Endodermal cell (in vitro differentiated cells): Measurements from ENCODE around the gene PHF8. TPM values are rescaled to one million over a fixed set of nuclear protein-coding genes. Genes with fewer than 3 reads are reported as not detected.

Source experiments
- DNase-seq: peaks from one replicate; pipeline ENCODE4 v3.0.0-alpha.2; 2017
- H3K27ac ChIP-seq: 2 replicates; pipeline ENCODE4 v1.5.1; 2013; ENCODE audit warnings: mild to moderate bottlenecking, low read depth, low read length, moderate library complexity
- H3K27me3 ChIP-seq: 2 replicates; pipeline ENCODE4 v1.6.1; 2013; ENCODE audit warnings: mild to moderate bottlenecking, low read length, moderate library complexity; ENCODE audit not compliant: insufficient read depth, control insufficient read depth, poor library complexity, severe bottlenecking
- H3K36me3 ChIP-seq: 2 replicates; pipeline ENCODE4 v1.7.0; 2013; ENCODE audit warnings: mild to moderate bottlenecking, low read length, moderate library complexity; ENCODE audit not compliant: control insufficient read depth, insufficient read depth
- H3K4me1 ChIP-seq: one replicate; pipeline ENCODE4 v1.7.0; 2013; ENCODE audit warnings: low read length; ENCODE audit not compliant: control insufficient read depth, insufficient read depth
- H3K4me3 ChIP-seq: 2 replicates; pipeline ENCODE4 v1.5.1; 2013; ENCODE audit warnings: mild to moderate bottlenecking, low read length, moderate library complexity
- H3K9ac ChIP-seq: 2 replicates; pipeline ENCODE4 v1.6.1; 2013; ENCODE audit warnings: mild to moderate bottlenecking, low read length, moderate library complexity; ENCODE audit not compliant: poor library complexity, severe bottlenecking; ENCODE audit errors: extremely low read depth
- H3K9me3 ChIP-seq: 2 replicates; pipeline ENCODE4 v1.6.1; 2013; ENCODE audit warnings: mild to moderate bottlenecking, low read length, moderate library complexity; ENCODE audit not compliant: control insufficient read depth
- H3K27ac Mint-ChIP-seq: 2 replicates; pipeline ENCODE4 v1.8.0; 2020; ENCODE audit warnings: mixed read lengths
- H3K27me3 Mint-ChIP-seq: 2 replicates; pipeline ENCODE4 v1.8.0; 2021; ENCODE audit warnings: mild to moderate bottlenecking, mixed read lengths; ENCODE audit not compliant: insufficient read depth
- H3K36me3 Mint-ChIP-seq: 2 replicates; pipeline ENCODE4 v1.8.0; 2020; ENCODE audit warnings: low read depth, mixed read lengths
- H3K4me1 Mint-ChIP-seq: 2 replicates; pipeline ENCODE4 v1.8.0; 2020; ENCODE audit warnings: mixed read lengths
- H3K4me3 Mint-ChIP-seq: 2 replicates; pipeline ENCODE4 v1.8.0; 2020; ENCODE audit warnings: mild to moderate bottlenecking, moderate library complexity, mixed read lengths
- H3K9me3 Mint-ChIP-seq: 2 replicates; pipeline ENCODE4 v1.8.0; 2020; ENCODE audit warnings: mild to moderate bottlenecking, mixed read lengths
- WGBS, 2 experiments: methylation state at CpG; one replicate each; pipeline versions ENCODE4 v1.1.5 to v1.1.7; 2013; ENCODE audit warnings: missing lambda C conversion rate in 2 of 2, mixed read lengths in 1 of 2; ENCODE audit not compliant: insufficient coverage in 1 of 2, insufficient read length in 1 of 2; 5-methylcytosine and 5-hydroxymethylcytosine counted together
- total RNA-seq, 2 donors: library from RNA; stranded (reverse); fragmentation: NEBNext Ultra II Directional in 1 of 2; extraction: Animal tissue kit (Norgen Biotek cat#: 25700) in 1 of 2; gene quantifications; 2 replicates in 1 of 2; 3 replicates in 1 of 2; pipeline ENCODE4 v1.2.1, GENCODE V29; 2021
- TF ChIP-seq, protein P1 (sequence below): fragments of 200-600 bp; sonication (generic); conservative IDR thresholded peaks from 2 replicates; pipeline ENCODE4 v1.5.0; 2021; ENCODE audit warnings: antibody characterized with exemption, mild to moderate bottlenecking

Gene PHF8
- total RNA-seq, 2 donors from 2014 or later: 30.6 to 36.4 TPM

DNA sequence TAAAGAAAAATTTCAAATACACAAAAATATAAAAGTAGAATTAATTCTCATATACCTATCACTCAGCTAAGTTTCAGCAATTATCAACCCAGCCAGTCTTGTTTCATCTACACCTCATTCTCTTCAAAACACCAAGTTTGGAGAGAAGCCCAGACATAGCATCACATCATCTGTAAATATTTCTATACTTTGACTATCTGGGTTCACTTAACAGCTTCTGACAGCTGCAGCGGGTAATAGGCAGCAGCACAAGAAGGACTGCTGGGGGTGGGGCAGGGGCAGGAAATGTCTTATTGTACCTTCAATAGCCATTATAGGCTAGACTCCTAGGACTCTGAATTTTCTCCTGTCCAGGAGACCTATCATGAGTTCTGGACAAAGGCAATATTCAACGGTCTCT lies 54.1 kb downstream of the PHF8 start:
- Mint-ChIP-seq H3K27me3 (no peaks in the 10 kb centered on the region), H3K27ac (no peak overlapping the region), H3K9me3 (peaks cover 65% of the 10 kb centered on the region), H3K36me3 (peaks cover 46% of the 10 kb centered on the region), H3K4me3 (no peak overlapping the region), H3K4me1 (no peaks in the 10 kb centered on the region)
- Histone ChIP-seq H3K4me3 (no peak overlapping the region), H3K27me3 (no peaks in the 10 kb centered on the region), H3K9me3 (no peaks in the 10 kb centered on the region), H3K36me3 (peaks cover 33% of the 10 kb centered on the region), H3K9ac (no peak overlapping the region), H3K4me1 (no peaks in the 10 kb centered on the region), H3K27ac (no peak overlapping the region)
- DNase-seq: no peak
- WGBS, 2 experiments: 96% methylated on average over 2 of the region's 2 CpGs; no CpG with 5 or more reads in 1 of the 2 experiments
- TF ChIP-seq, protein P1, sequence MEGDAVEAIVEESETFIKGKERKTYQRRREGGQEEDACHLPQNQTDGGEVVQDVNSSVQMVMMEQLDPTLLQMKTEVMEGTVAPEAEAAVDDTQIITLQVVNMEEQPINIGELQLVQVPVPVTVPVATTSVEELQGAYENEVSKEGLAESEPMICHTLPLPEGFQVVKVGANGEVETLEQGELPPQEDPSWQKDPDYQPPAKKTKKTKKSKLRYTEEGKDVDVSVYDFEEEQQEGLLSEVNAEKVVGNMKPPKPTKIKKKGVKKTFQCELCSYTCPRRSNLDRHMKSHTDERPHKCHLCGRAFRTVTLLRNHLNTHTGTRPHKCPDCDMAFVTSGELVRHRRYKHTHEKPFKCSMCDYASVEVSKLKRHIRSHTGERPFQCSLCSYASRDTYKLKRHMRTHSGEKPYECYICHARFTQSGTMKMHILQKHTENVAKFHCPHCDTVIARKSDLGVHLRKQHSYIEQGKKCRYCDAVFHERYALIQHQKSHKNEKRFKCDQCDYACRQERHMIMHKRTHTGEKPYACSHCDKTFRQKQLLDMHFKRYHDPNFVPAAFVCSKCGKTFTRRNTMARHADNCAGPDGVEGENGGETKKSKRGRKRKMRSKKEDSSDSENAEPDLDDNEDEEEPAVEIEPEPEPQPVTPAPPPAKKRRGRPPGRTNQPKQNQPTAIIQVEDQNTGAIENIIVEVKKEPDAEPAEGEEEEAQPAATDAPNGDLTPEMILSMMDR: no peak

DNA sequence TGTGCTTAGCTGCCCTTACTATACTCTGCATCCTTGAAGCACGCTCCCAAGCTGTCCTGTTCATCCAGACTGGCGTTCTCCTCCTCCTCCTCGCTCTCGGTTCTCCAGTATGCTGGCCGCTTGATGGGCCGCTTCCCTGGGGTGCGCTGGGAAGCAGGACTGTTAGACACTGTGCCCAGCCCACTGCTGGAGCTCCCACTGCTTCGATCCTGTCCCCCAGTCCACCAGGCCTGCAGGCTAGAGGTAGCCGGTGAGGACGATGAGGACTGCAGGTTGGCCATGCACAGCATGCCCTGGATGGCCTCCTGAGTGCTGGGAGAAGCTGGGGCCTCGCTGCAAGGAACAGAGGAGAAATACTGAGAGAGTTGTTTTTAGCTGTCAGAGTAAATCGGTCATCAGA lies 59.4 kb downstream of the PHF8 start:
- H3K27me3 Mint-ChIP-seq: no peaks in the 10 kb centered on the region
- Histone ChIP-seq H3K9ac (no peak overlapping the region), H3K27me3 (no peaks in the 10 kb centered on the region), H3K36me3 (peaks cover 11% of the 10 kb centered on the region), H3K27ac (no peak overlapping the region), H3K4me3 (no peak overlapping the region), H3K9me3 (no peaks in the 10 kb centered on the region), H3K4me1 (no peaks in the 10 kb centered on the region)
- WGBS, 2 experiments: 92% methylated on average over 12 of the region's 12 CpGs; no CpG with 5 or more reads in 1 of the 2 experiments
- H3K4me3 Mint-ChIP-seq: no peak overlapping the region
- H3K36me3 Mint-ChIP-seq: peaks cover 45% of the 10 kb centered on the region
- no peak for DNase-seq
- TF ChIP-seq, protein P1: no peak
- H3K27ac Mint-ChIP-seq: no peak overlapping the region
- peaks cover 57% of the 10 kb centered on the region for H3K9me3 Mint-ChIP-seq
- no peaks in the 10 kb centered on the region for H3K4me1 Mint-ChIP-seq

DNA sequence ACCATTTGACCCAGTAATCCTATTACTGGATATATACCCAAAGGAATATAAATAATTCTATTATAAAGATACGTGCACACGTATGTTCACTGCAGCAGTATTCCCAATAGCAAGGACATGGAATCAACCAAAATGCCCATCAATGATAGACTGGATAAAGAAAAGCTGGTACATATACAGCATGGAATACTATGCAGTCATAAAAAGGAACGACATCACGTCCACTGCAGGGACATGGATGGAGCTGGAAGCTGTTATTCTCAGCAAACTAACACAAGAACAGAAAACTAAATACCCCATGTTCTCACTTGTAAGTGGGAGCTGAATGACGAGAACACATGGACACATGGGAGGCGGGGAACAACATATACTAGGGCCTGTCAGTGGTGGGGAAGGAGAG lies 69.7 kb downstream of the PHF8 start:
- Mint-ChIP-seq H3K27me3 (no peaks in the 10 kb centered on the region), H3K4me3 (no peak overlapping the region), H3K9me3 (peaks cover 68% of the 10 kb centered on the region), H3K36me3 (peaks cover 61% of the 10 kb centered on the region), H3K4me1 (no peaks in the 10 kb centered on the region), H3K27ac (no peak overlapping the region)
- Histone ChIP-seq H3K4me1 (no peaks in the 10 kb centered on the region), H3K9me3 (peaks cover 15% of the 10 kb centered on the region), H3K9ac (no peak overlapping the region), H3K27ac (no peak overlapping the region), H3K4me3 (no peak overlapping the region), H3K27me3 (no peaks in the 10 kb centered on the region), H3K36me3 (peaks cover 14% of the 10 kb centered on the region)
- WGBS, 2 experiments: 100% methylated on average over 5 of the region's 6 CpGs; no CpG with 5 or more reads in 1 of the 2 experiments
- DNase-seq: no peak
- TF ChIP-seq, protein P1: no peak
